Measurements from ENCODE around the gene CAMK2N2. TPM values are rescaled to one million over a fixed set of nuclear protein-coding genes. Genes with fewer than 3 reads are reported as not detected.

Gene CAMK2N2
- total RNA-seq, 2 experiments from 2014 or later, result 0.20 to 0.37 TPM

DNA sequence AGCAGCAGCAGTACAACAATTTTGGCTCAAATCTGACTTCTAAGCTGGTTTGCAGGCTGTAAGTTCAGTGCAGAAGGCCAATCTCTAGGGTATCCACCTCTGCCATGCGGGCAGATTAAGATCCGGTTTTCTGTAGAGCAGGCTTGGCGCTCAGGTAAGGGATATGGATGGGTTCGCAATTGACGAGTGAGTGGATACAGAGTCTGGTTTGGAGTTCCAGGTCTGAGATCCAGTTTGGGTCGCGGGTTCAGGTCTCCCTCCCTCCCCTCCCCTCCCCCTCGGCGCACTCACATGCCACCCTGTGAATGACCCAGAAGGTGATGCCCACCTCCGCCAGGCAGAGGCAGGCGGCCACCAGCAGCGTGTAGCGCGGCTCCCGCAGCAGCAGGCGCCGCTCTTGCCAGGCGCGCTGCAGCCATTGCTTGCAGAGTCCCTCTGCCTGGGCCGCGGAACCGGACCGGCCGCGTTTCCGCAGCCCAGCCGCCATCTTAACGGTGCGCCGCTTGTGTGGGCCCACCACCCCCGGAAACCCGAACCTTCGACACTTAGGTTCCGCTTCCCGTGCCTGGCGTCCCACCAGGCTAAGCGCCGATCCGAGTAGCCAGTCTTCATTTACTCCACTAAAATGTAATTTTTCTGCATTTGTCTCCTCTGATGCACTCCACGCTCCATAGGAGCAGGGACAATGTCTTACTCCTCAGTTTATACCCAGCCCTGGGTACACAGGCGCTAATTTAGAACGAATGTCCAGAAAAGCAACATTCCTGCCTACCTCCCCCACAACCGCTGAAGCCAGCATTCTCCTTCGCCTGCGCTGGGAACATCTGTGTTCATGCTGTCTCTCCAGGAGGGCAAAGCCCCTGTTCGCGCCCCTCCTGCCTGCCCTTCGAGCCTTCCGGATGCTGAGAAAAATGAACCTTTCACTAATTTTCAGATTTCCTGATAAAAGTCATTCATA, 12.6 kb downstream of the CAMK2N2 start, which contains the start of gene ALG3:
ALG3 (minus strand) TSS at position 509 of the 958 bp plus-strand sequence; CDS start at position 487, 22 bp downstream.
- DNase-seq (peak; percentile 89), ATAC-seq (peak; percentile 67)
- Mint-ChIP-seq H3K27ac (peak within 1 kb of the TSS; percentile 90), H3K27me3 (no peaks in the 10 kb centered on the region), H3K4me3 (peak within 1 kb of the TSS; percentile 85), H3K9me3 (ENCODE audit: low read depth) (no peaks in the 10 kb centered on the region), H3K4me1 (peaks cover 6% of the 10 kb centered on the region), H3K36me3 (peaks cover 11% of the 10 kb centered on the region)
- CTCF ChIA-PET, result interaction anchor here (0.8 to 3.4 kb wide), 10 partner anchors 20 to 353 kb away, joined by 3 to 42 read pairs (median 4); partner anchors contain the start of genes ABCC5, ABCF3 and VWA5B2

DNA sequence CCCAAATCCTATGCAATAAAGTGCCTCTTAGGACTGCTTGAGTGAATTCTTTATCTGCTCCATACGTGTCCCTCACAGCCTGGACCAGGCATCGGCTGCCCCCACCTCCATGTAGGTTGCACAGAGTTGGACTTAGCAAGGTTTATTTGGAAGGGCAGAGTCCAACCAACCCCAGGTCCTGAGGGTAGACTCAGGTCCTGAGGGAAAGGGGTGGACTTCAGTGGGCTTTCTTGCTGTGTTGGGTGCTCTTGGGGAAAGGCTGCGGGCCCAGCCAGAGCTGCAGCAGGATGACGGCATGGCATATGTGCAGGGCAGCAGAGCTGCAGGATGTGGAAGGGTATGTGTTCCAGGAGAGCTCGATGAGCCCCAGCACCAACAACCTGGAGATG, 19.1 kb downstream of the CAMK2N2 start:
- DNase-seq (no peak), ATAC-seq (no peak)
- no peak overlapping the region for H3K27ac Mint-ChIP-seq
- H3K27me3 Mint-ChIP-seq, result no peaks in the 10 kb centered on the region
- CTCF ChIA-PET, result interaction anchor here (1.3 to 2.4 kb wide), 2 partner anchors 15 to 87 kb away, joined by 3 to 17 read pairs; partner anchors contain the start of gene DVL3
- H3K4me3 Mint-ChIP-seq, result no peak overlapping the region
- H3K9me3 Mint-ChIP-seq (ENCODE audit: low read depth), result no peaks in the 10 kb centered on the region
- peaks cover 15% of the 10 kb centered on the region for H3K36me3 Mint-ChIP-seq
- H3K4me1 Mint-ChIP-seq, result no peaks in the 10 kb centered on the region

DNA sequence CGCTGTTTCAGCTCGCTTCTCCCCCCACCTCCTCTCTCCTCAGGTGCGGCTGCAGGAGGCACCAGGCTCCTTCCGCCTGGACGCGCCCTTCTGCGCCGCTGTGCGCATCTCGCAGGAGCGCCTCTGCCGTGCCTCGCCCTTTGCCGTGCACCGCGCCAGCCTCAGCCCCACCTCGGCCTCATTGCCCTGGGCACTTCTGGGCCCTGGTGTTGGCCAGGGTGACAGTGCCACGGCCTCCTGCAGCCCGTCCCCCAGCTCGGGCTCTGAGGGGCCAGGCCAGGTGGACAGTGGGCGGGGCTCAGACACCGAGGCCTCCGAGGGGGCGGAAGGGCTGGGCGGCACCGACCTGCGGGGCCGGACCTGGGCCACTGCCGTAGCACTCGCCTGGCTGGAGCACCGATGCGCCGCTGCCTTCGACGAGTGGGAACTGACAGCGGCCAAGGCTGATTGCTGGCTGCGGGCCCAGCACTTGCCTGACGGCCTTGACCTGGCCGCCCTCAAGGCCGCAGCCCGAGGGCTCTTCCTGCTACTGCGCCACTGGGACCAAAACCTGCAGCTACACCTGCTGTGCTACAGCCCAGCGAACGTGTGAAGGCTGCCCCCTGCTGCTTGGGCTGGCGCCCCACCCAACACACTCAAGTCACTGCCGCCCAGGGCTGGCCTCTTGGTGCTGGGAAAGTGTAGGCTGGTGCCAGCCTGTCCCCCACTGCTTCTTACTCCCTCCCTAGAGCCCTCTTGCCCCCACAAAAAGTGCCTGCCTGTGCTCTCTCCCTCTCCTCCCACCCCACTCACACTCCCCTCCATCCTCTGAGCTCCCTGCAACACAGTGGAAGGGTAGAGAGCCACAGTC, 19.7 kb downstream of the CAMK2N2 start:
- CTCF ChIA-PET, result interaction anchor here (1.3 to 5.3 kb wide), 5 partner anchors 8 to 346 kb away, joined by 3 to 47 read pairs (median 11); partner anchors contain the start of genes DVL3 and EEF1AKMT4
- H3K27ac Mint-ChIP-seq, result no peak overlapping the region
- ATAC-seq (peak; percentile 44), DNase-seq (no peak)
- H3K27me3 Mint-ChIP-seq, result no peaks in the 10 kb centered on the region
- no peaks in the 10 kb centered on the region for H3K4me1 Mint-ChIP-seq
- H3K9me3 Mint-ChIP-seq (ENCODE audit: low read depth), result no peaks in the 10 kb centered on the region
- H3K36me3 Mint-ChIP-seq, result peaks cover 15% of the 10 kb centered on the region
- no peak overlapping the region for H3K4me3 Mint-ChIP-seq

DNA sequence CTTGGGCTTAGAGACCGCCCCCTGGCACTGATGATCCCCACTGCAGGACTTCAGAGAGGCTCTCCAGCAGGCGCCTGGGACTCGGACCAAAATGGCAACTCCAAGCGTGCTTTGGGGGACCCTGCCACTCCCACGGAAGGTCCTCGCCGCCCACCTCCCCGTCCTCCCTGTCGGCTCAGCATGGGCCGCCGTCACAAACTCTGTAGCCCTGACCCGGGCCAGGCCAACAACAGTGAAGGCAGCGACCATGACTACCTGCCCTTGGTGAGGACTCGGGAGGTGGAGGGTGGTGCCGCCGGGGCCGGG, 20.3 kb downstream of the CAMK2N2 start:
- Mint-ChIP-seq H3K4me3 (no peak overlapping the region), H3K4me1 (no peaks in the 10 kb centered on the region), H3K9me3 (ENCODE audit: low read depth) (no peaks in the 10 kb centered on the region), H3K27ac (no peak overlapping the region), H3K27me3 (no peaks in the 10 kb centered on the region), H3K36me3 (peaks cover 15% of the 10 kb centered on the region)
- DNase-seq (no peak), ATAC-seq (no peak)
- CTCF ChIA-PET, result interaction anchor here (1.3 to 5.3 kb wide), 5 partner anchors 9 to 346 kb away, joined by 4 to 47 read pairs (median 4); partner anchors contain the start of genes EEF1AKMT4 and VWA5B2

DNA sequence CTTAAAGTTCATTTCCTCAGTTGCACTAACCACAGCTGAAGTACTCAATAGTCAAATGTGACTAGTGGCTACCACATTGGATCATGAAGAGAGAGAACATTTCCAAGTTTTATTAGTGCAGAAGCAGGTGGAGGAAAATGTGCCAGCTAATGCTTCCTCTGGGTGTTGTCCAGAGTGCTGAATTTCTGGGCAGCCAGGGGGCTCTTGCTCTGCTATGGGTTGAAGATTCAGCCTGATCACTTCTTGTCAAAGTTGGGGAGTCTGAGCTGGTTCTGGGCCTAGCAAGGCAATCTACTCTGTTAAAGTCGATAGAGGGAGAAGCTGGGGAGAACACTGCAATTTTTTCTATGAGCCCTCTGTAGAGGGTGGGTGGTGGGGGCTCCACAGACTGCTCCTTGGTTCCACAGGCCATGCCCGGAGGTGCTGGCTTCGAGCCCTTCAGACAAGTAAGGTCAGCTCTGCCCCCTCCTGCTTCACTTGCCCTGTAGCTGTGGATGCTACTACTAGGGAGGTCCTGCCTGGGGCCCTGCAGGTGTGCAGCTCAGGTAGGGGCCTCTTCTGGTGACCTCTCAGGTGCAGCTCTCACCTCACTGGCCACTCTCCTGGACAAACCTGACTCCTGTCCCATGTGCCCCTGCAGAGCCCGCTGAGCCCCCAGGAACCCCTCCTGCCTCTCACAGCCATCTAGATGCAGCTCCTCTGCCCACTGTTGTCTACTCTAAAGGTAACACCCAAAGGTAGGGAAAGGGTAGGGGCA, 20.8 kb downstream of the CAMK2N2 start:
- Mint-ChIP-seq H3K4me3 (no peak overlapping the region), H3K9me3 (ENCODE audit: low read depth) (no peaks in the 10 kb centered on the region), H3K27me3 (no peaks in the 10 kb centered on the region), H3K36me3 (peaks cover 10% of the 10 kb centered on the region), H3K4me1 (no peaks in the 10 kb centered on the region), H3K27ac (no peak overlapping the region)
- DNase-seq (no peak), ATAC-seq (no peak)
- CTCF ChIA-PET, result interaction anchor here (0.6 to 5.3 kb wide), 7 partner anchors 9 to 759 kb away, joined by 3 to 47 read pairs (median 4); partner anchors contain the start of genes EEF1AKMT4 and VWA5B2

DNA sequence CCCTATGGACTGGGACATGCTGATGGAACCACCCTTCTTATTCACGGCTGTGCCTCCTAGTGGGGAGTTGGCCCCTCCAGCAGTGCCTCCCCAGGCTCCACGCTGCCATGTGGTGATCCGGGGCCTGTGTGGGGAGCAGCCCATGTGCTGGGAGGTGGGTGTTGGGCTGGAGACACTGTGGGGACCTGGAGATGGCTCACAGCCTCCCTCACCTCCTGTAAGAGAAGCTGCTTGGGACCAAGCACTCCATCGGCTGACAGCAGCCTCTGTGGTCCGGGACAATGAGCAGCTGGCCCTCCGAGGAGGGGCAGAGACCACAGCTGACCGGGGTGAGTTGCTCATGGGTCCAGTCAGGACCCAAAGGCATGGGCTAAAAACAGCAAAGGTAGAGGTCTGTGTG, 21.6 kb downstream of the CAMK2N2 start:
- ATAC-seq (no peak), DNase-seq (no peak)
- Mint-ChIP-seq H3K27ac (no peak overlapping the region), H3K4me1 (no peaks in the 10 kb centered on the region), H3K36me3 (peaks cover 5% of the 10 kb centered on the region), H3K9me3 (ENCODE audit: low read depth) (no peaks in the 10 kb centered on the region), H3K4me3 (no peak overlapping the region), H3K27me3 (no peaks in the 10 kb centered on the region)
- CTCF ChIA-PET, result interaction anchor here (1.2 to 5.3 kb wide), 5 partner anchors 10 to 20 kb away, joined by 3 to 47 read pairs (median 4); partner anchors contain the start of genes EEF1AKMT4 and VWA5B2

DNA sequence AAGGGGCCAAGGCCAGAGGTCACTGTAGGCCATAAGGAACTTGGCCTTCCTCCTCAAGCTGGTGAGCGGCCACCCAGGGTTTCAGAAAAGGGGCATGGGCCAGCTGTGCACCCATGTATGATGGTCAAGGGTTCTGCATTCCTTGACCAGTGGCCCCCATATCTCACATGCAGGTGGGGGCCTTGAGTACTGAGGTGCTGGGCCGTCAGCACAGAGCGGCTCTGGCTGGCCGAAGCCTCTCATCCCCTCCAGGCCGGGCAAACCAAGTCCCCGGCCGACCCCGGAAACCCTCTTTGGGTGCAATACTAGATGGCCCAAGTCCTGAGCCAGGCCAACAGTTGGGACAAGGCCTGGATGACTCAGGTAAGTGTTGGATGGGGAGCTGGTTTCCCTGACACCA, 22.1 kb downstream of the CAMK2N2 start:
- H3K27ac Mint-ChIP-seq, result no peak overlapping the region
- peaks cover 3% of the 10 kb centered on the region for H3K36me3 Mint-ChIP-seq
- H3K4me3 Mint-ChIP-seq, result no peak overlapping the region
- CTCF ChIA-PET, result interaction anchor here (1.7 to 5.3 kb wide), 2 partner anchors 12 to 21 kb away, joined by 4 to 47 read pairs; no protein-coding TSS in a partner anchor
- no peaks in the 10 kb centered on the region for H3K9me3 Mint-ChIP-seq (ENCODE audit: low read depth)
- ATAC-seq (no peak), DNase-seq (no peak)
- H3K27me3 Mint-ChIP-seq, result no peaks in the 10 kb centered on the region
- no peaks in the 10 kb centered on the region for H3K4me1 Mint-ChIP-seq

DNA sequence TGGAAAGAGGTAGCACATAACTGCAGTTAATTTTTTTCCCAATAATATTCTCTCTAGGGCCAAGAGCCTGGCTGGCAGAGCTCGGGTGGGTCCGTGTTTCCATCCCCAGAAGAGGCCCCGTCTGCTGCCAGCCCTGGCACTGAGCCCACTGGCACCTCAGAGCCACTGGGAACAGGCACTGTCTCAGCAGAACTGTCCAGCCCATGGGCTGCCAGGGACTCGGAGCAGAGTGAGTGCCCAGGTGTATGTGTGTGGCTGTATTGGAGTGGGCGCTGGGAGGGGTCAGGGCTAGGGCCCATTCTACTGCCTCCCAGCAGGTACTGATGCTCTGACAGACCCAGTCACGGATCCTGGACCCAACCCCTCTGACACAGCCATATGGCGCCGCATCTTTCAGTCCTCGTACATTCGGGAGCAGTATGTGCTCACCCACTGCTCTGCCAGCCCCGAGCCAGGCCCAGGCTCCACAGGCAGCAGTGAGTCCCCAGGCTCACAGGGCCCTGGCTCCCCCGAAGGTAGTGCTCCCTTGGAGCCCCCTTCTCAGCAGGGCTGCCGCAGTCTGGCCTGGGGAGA, 23.0 kb downstream of the CAMK2N2 start:
- H3K36me3 Mint-ChIP-seq, result peaks cover 3% of the 10 kb centered on the region
- no peaks in the 10 kb centered on the region for H3K27me3 Mint-ChIP-seq
- CTCF ChIA-PET, result interaction anchor here (0.8 to 5.3 kb wide), 3 partner anchors 11 to 13 kb away, joined by 4 to 47 read pairs (median 10); partner anchors contain the start of gene EEF1AKMT4
- no peak overlapping the region for H3K4me3 Mint-ChIP-seq
- no peak for ATAC-seq
- DNase-seq, result no peak
- no peaks in the 10 kb centered on the region for H3K9me3 Mint-ChIP-seq (ENCODE audit: low read depth)
- no peak overlapping the region for H3K27ac Mint-ChIP-seq
- no peaks in the 10 kb centered on the region for H3K4me1 Mint-ChIP-seq

DNA sequence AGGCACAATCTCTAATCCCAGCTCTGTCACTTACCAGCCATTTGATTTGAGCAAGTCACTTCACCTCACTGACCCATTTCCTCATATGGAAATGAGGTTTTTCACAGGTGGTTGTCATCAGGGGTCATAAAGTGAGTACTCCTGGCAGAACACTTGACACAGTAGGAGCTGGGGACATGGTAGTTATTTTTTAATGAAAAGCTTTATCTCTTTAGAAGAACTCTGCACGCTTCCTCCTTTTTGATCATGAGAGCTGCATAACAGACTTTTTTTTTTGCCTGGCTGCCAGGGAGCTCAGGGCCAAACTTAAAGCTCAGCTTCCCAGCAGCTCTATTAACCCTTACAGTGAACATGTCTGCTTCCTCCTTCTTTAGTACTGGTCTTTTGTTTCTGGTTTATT, 23.5 kb downstream of the CAMK2N2 start:
- CTCF ChIA-PET, result interaction anchor here (0.8 to 5.3 kb wide), 3 partner anchors 11 to 13 kb away, joined by 4 to 47 read pairs (median 10); partner anchors contain the start of gene EEF1AKMT4
- DNase-seq, result no peak

DNA sequence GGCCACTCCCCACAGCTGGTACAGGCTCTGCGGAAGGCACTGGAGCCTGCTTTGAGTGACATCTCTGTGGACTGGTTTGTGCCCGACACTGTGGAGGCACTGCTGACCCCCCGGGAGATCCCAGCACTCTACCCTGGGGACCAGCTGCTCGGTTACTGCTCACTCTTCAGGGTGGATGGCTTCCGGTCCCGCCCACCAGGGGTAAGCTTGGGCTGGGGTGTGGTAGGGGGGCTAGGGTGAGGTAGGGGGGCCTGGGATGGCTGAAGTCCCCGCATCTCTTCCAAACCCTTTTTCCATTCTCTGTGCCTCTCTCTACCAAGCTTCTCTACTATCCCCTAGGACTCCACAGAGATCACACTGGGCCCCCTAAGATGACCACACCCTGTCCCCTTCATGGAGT, 24.1 kb downstream of the CAMK2N2 start:
- CTCF ChIA-PET, result interaction anchor here (2.7 to 5.3 kb wide), 2 partner anchors 10 to 13 kb away, joined by 10 to 47 read pairs; partner anchors contain the start of gene EEF1AKMT4
- DNase-seq, result no peak
- no peaks in the 10 kb centered on the region for H3K4me1 Mint-ChIP-seq

More for the DNA sequence above, 23.5 kb downstream of the CAMK2N2 start:
- no peak for ATAC-seq
- Mint-ChIP-seq H3K36me3 (peaks cover 3% of the 10 kb centered on the region), H3K9me3 (ENCODE audit: low read depth) (no peaks in the 10 kb centered on the region), H3K27ac (no peak overlapping the region), H3K4me3 (no peak overlapping the region), H3K27me3 (peaks cover 2% of the 10 kb centered on the region), H3K4me1 (no peaks in the 10 kb centered on the region)

DNA sequence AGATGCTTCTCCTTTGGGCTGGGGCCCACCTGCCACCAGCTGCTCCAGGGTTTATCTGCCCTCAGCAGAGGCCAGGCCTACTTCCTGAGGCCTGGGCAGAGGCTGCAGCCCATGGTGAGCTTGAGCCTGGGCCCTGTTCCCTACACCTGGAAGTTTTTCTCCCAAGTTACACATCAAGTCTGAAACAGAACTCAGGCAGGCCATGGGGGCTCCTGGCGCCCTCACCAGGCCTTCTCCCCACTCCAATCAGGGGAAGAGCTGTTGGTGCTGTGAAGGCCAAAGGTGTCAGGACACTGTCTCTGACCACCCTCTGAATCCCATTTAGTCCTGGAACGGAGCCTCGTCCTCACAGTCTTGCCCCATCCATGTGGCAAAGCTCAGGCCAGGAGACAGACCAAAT, 24.7 kb downstream of the CAMK2N2 start:
- H3K27me3 Mint-ChIP-seq, result peaks cover 14% of the 10 kb centered on the region
- H3K4me1 Mint-ChIP-seq, result no peaks in the 10 kb centered on the region
- no peak overlapping the region for H3K4me3 Mint-ChIP-seq
- no peaks in the 10 kb centered on the region for H3K36me3 Mint-ChIP-seq
- CTCF ChIA-PET, result interaction anchor here (1.0 to 5.3 kb wide), 3 partner anchors 9 to 16 kb away, joined by 3 to 47 read pairs (median 10); partner anchors contain the start of gene EEF1AKMT4
- ATAC-seq (no peak), DNase-seq (no peak)
- no peak overlapping the region for H3K27ac Mint-ChIP-seq
- H3K9me3 Mint-ChIP-seq (ENCODE audit: low read depth), result no peaks in the 10 kb centered on the region

More for the DNA sequence above, 24.1 kb downstream of the CAMK2N2 start:
- H3K4me3 Mint-ChIP-seq, result no peak overlapping the region
- H3K27me3 Mint-ChIP-seq, result peaks cover 8% of the 10 kb centered on the region
- no peak overlapping the region for H3K27ac Mint-ChIP-seq
- no peaks in the 10 kb centered on the region for H3K36me3 Mint-ChIP-seq
- ATAC-seq, result no peak
- no peaks in the 10 kb centered on the region for H3K9me3 Mint-ChIP-seq (ENCODE audit: low read depth)

DNA sequence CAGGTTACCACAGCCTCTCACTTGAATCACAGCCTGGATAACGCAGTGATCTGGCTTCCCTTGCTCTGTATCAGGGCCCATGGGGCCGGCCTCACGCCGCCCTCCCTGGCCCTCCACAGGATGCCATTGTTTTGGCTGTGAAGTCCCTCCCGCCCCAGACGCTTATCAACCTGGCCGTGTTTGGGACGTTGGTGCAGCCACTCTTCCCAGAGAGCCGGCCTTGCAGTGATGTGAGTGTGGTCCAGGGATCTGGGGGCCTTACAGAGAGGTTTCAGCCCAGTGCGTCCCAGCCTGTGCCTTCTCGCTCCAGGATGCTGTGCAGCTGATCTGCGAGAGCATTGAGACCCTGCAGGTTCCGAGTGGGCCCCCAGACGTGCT, 25.3 kb downstream of the CAMK2N2 start:
- Mint-ChIP-seq H3K4me1 (peaks cover 2% of the 10 kb centered on the region), H3K27me3 (peaks cover 20% of the 10 kb centered on the region), H3K27ac (no peak overlapping the region), H3K9me3 (ENCODE audit: low read depth) (no peaks in the 10 kb centered on the region), H3K36me3 (no peaks in the 10 kb centered on the region), H3K4me3 (no peak overlapping the region)
- CTCF ChIA-PET, result interaction anchor here (1.0 to 5.3 kb wide), 3 partner anchors 9 to 17 kb away, joined by 3 to 47 read pairs (median 10); partner anchors contain the start of gene EEF1AKMT4
- DNase-seq (no peak), ATAC-seq (no peak)

Data from activated CD8-positive, alpha-beta memory T cell treated with anti-CD3 and anti-CD28 coated beads, Interleukin-2, amount 10 ng/mL, durations not matched to agents 7 days and 5 days (primary cell).